Activated CD4-positive, alpha-beta T cell treated with anti-CD3 and anti-CD28 coated beads for 48 hours (primary cell): ENCODE measurements around the gene CEBPG.

ENCODE experiments used
- DNase-seq: peaks from one replicate; pipeline ENCODE4 v3.0.0-alpha.2; 2020

The CEBPG gene

DNA sequence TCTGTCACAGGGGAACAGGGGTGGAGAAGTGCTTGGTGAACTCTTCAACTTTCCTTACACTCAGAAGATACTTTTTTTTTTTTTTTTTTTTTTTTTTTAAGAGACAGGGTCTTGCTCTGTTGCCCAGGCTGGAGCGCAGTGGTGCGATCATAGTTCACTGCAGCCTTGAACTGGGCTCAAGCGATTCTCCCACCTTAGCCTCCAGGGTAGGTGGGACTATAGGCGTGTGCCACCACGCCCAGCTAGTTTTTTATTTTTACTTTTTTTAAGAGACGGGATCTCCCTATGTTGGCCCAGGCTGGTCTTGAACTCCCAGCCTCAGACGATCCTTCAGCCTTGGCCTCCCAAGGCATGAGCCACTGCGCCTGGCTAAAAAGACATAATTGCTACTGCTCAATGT lies 11.5 kb downstream of the CEBPG start:
- no peak for DNase-seq

- no peak for DNase-seq
These were observed 12.4 kb downstream of the CEBPG start for GRCh38 chr19:33385956-33386355.

DNA sequence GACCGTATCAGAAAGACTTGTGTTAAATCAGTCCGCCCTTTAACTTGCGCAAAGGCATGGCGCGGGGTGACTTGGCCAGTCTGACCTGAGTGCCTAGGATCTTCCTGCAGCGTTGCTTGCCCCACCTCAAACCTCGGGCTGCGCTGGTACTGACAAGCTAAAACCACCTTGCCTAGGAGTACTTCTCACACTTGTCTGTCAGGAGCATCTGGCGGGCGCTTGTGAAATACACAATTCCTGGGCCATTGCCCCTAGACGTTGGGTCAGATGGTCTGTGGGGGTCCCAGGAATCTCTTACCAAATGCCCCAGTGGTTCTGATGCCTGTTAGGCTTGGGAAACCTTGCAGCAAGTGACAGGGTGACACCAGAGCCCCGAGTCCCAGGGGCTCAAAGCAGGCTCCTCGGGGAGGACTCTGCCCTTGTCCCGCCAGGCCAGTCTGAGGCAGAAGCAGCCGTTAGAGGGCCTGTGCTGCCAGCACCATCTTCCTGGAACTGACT lies 12.9 kb downstream of the CEBPG start:
- DNase-seq, result no peak

DNA sequence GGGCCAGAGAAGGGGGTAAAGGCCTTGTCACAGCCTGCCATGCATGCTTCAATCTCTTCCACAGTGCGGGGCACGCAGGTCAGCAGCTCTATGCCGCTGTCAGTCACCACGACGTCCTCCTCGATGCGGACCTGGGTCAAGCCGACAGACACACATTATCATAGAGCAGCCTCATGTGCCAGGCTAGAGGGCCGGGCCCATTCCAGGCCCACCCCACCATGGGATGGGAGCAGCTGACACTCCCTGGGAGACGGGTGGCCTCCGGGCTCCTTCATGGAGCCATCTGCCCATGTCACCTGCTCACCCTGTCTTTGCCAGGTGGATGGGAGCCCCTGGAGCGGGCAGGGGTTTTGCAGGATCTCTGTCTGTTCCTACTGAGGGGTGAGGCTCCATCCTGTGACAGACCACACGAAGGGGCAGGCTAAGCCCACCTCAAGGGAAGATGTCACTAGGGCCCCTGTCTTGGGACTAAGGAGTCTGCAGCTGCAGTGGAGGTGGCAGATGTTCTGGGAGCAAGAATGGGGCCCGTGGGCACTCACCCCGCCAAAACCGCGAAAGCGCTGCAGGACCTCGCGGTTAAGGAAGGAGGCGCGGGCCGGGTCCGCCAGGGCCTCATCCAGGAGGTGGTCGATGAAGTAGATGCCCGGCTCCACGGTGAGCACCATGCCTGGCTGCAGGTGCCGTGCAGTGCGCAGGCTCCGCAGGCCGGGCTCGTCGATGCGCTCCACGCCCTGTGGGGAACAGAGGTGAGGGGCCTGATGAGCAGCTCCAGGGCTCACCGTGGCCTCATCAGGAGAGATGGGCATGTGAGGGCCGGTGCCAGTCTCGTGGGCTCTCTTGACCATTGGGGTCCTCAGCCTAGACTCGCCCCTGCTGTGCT lies 14.1 kb downstream of the CEBPG start:
- DNase-seq, result no peak

GRCh38 chr19:33388231-33388724 lies 14.8 kb downstream of the CEBPG start:
- no peak for DNase-seq

GRCh38 chr19:33388725-33389420 lies 15.4 kb downstream of the CEBPG start:
- DNase-seq, result no peak

GRCh38 chr19:33389421-33390100 lies 16.1 kb downstream of the CEBPG start:
- no peak for DNase-seq

DNA sequence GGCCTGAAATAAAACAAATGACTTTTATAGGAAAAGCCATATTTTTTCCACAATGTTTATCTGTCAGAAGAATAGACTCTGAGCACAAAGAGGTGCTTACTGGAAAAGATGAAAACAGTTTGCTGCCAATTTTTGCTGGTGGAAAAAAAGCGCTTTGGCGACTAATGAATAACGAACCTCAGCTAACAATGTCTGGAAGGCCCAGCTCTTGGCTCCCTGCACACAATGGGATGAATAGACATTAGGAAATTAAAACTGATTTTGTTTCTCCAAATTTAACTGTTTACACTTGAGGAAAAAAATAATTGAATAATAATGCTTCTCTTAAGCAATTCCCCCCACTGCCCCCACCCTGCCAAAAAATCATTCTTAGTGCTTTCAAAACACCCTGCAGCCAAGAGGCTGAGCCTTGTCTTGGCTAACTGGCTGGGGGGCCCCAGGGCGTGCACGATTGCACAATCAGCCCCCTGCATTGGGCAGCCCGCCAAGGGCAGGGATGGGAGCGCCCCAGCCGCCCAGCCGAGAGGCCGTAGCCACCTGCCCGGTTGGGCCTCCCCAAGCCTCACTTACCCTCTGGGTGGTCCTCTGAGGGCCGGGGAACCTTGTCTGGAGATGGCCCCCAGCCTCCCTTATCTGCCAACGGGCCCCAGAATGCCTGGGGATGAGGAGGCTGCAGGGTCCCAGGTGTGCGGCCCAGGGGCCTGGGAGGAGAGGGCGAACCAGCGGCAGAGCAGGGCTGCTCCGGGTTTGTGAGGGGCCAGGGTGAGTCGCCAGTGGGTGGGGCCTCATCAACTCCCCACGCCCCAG lies 16.8 kb downstream of the CEBPG start:
- DNase-seq, result no peak

DNA sequence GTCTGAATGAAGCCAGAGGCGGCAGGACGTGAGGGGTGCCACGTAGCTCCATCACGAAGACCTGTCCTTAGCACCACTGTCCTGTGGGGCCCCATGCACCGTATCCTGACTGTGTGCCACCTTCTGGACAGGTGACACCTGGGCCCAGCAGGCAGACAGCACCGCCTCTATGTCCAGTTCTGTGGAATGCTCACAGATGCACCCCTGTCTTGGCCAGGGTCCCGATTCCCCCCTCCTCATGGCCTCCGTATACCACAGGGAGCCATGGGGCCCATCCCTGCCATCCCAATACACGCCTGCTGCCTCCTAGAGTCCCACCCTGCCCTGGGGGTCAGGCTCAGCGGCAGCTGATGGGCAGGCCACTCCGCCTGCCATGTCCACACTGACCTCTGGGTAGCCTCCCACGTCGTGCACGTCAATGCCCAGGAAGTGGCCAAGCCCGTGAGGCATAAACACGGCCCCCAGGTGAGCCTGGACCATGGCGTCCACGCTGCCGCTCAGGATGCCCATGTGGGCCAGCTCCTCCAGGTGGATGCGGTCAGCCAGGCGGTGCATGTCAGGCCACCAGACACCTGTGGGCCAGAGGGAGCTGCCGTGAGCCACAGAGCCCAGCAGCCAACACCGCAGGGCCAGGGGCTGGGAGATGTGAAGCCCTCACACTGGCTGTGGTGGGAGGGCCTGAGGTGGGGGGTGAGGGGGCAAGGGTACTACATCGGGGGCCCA lies 17.6 kb downstream of the CEBPG start:
- no peak for DNase-seq

GRCh38 chr19:33391631-33392249 lies 18.2 kb downstream of the CEBPG start:
- no peak for DNase-seq

DNA sequence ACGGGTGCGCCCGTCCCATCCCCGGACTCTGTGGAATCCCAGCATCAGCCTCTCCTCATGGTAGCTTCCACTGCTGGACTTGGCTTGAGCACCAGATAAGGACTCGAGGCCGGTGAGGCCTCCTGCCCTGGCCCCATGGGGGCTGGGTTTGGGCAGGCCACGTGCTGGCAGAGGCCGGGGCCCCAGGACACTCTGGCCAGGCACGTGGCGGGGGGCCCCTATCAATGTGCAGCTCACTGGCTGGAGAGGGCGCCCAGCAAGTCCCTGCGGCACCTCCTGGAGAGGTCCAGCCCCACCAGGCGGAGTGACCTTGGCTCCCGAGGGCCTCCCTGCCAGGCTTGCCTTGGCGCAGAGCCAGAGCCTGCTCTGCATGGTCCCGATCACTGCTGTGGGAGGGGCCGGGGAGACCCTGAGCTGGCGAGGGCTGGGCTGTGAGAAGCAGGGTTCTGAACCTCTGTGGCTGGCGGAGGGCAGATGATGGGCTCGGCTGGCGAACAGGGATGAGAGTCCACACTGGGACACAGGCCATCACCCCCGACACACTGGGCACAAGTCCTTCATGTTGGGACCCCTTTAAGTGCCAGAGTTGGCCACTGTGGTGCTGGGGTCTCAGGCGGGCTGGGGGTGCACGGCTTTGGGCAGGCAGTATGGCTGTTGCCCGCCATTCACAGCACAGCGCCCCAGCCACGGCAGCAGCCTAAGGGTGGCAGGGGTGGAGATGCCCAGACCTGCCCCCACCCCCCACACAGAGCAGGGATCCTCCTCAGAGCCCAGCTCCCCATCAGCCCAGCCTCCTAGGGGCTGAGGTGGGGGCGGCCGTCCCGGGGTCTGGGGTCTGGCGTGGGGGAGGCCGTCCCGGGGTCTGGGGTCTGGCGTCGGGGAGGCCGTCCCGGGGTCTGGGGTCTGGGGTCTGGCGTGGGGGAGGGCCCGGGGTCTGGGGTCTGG lies 19.1 kb downstream of the CEBPG start:
- DNase-seq, result no peak

DNA sequence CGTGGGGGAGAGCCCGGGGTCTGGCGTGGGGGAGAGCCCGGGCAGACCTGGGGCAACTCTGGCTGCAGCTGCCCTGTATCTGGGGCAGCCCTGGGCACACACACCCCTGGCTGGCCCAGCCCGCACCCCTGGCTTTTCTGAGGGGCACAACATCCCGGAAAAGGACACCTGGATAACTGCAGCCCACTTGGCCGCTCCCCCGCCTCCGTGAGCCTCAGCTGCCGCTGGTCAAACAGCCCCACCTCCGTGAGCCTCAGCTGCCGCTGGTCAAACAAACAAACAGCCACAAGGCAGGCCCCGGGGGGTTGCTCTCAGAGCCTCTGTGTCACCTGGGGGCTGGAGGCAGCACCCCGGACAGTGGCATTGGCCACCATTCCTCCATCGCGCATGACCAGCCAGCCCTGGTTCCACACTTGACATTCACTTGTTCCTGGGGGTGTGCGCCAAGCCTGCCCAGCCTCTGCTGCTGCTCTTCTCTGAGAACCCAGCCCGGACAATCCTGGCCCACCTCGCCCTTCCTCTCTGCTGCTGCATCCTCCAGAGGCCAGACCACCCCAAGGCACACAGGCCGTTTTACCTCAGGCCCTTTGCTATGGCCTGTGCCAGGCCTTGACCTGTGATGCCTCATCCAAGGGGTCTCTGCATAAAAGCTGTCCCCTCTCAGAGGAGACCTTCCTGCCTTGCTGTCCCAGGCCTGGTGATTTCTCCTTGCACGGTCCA lies 19.9 kb downstream of the CEBPG start:
- no peak for DNase-seq

DNA sequence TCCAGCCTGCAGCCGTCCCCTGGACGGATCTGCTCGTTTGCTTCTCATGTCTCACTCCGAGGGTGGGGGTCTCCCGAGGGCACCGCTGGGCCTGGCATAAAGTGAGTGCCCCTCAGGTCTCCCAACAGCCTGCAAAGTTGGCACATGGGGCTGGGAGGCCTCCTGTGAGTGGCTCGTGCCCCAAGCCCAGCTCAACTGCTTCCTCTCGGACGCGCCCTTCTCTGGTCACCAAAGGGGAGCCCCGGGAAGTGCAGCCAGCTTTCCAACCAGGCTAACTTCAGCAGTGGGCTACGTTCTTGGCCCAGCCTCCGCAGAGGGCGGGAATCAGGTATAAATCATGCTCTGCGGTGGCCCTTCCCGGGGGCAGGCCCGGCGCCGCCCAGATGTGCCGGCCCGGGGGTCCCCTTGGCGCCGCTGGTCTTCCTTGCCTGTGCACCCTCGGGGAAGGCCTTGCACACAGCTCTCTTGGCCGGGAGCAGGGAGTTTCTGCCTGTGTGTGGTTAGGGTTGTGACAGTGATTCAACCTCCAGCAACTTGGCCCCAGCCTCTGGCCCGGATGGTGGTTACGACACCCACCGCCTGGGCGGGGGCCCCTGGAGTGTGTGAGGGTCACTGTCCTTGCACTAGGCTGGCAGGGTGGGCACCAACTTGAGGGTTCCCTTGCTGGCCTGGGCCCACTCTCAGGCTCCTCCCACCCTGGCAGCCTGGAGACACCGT lies 20.7 kb downstream of the CEBPG start:
- DNase-seq, result no peak

- DNase-seq, result no peak
These were observed 21.4 kb downstream of the CEBPG start for GRCh38 chr19:33394723-33395560.

- no peak for DNase-seq
These were observed 22.3 kb downstream of the CEBPG start for GRCh38 chr19:33395561-33396550.
